K562 (cell line): ENCODE measurements around the gene CDHR2. TPM values are rescaled to one million over a fixed set of nuclear protein-coding genes. Genes with fewer than 3 reads are reported as not detected.

ENCODE experiments used
- ETS2 ChIP-seq: IDR thresholded peaks from 2 replicates; pipeline ENCODE4 v1.6.1; 2016; ENCODE audit warnings: borderline replicate concordance, missing genetic modification characterization, mild to moderate bottlenecking, moderate library complexity, missing compliant biosample characterization; ENCODE audit not compliant: poor library complexity, severe bottlenecking
- ETV1 ChIP-seq: fragments of 450-650 bp; conservative IDR thresholded peaks from 2 replicates; pipeline ENCODE4 v1.6.1; 2016; ENCODE audit warnings: missing genetic modification characterization, control low read depth, low read depth, missing compliant biosample characterization
- HOXB6 ChIP-seq: fragments of 250-450 bp; sonication (Bioruptor Pico); IDR thresholded peaks from 2 replicates; pipeline ENCODE4 v1.5.1; 2022; ENCODE audit warnings: mild to moderate bottlenecking, borderline replicate concordance
- IRF1 ChIP-seq: sonication (generic); formaldehyde crosslinking; IDR thresholded peaks from 2 replicates; pipeline ENCODE4 v1.8.0; 2022; ENCODE audit warnings: missing genetic modification reagents, mild to moderate bottlenecking, borderline replicate concordance
- KDM2B ChIP-seq: fragments of 250-450 bp; sonication (Bioruptor Pico); IDR thresholded peaks from 2 replicates; pipeline ENCODE4 v1.8.0; 2021; ENCODE audit warnings: mild to moderate bottlenecking, moderate library complexity
- L3MBTL2 ChIP-seq: fragments of 450-650 bp; IDR thresholded peaks from 2 replicates; pipeline ENCODE4 v1.6.1; 2016; ENCODE audit warnings: mild to moderate bottlenecking, moderate library complexity
- RAD51 ChIP-seq: fragments of 450-650 bp; IDR thresholded peaks from 2 replicates; pipeline ENCODE4 v1.7.1; 2016; ENCODE audit warnings: low read depth, mild to moderate bottlenecking, borderline replicate concordance
- RBBP5 ChIP-seq: fragments of 200-600 bp; sonication (generic); IDR thresholded peaks from 2 replicates; pipeline ENCODE4 v1.6.1; 2012; ENCODE audit warnings: borderline replicate concordance, mild to moderate bottlenecking, low read length, control low read depth, inconsistent platforms; ENCODE audit not compliant: insufficient read depth, poor library complexity, severe bottlenecking
- RFX7 ChIP-seq: fragments of 250-450 bp; sonication (Bioruptor Pico); IDR thresholded peaks from 2 replicates; pipeline ENCODE4 v1.5.1; 2021; ENCODE audit warnings: mild to moderate bottlenecking
- RNF219 ChIP-seq: fragments of 250-450 bp; sonication (Bioruptor Pico); IDR thresholded peaks from 2 replicates; pipeline ENCODE4 v1.5.0; 2022; ENCODE audit warnings: mild to moderate bottlenecking
- SRSF7 ChIP-seq: fragments of 200-400 bp; formaldehyde crosslinking; optimal IDR thresholded peaks from 2 replicates; pipeline ENCODE3; 2017; ENCODE audit warnings: mild to moderate bottlenecking, low read depth, low read length
- YY1 ChIP-seq, 3 experiments: IDR thresholded peaks; 2 replicates each; pipeline ENCODE4 v1.6.1; 2011; ENCODE audit warnings: low read length in 2 of 3, mild to moderate bottlenecking in 2 of 3, moderate library complexity in 2 of 3, borderline replicate concordance in 1 of 3, control low read depth in 1 of 3, low read depth in 1 of 3; ENCODE audit not compliant: insufficient read depth in 3 of 3, insufficient replicate concordance in 2 of 3, control insufficient read depth in 1 of 3, insufficient read length in 1 of 3; ENCODE audit errors: extremely low read depth in 1 of 3
- ZNF12 ChIP-seq: sonication (generic); formaldehyde crosslinking; IDR thresholded peaks from 2 replicates; pipeline ENCODE4 v1.4.0; 2020; ENCODE audit warnings: mild to moderate bottlenecking, missing genetic modification reagents
- ZNF23 ChIP-seq: fragments of 250-450 bp; sonication (Bioruptor Pico); IDR thresholded peaks from 2 replicates; pipeline ENCODE4 v1.4.0; 2020; ENCODE audit warnings: mild to moderate bottlenecking
- ZNF76 ChIP-seq: fragments of 250-450 bp; sonication (Bioruptor Pico); IDR thresholded peaks from 2 replicates; pipeline ENCODE4 v1.4.0; 2020; ENCODE audit warnings: mild to moderate bottlenecking, moderate library complexity, borderline replicate concordance
- polyA plus RNA-seq, 8 experiments: library from polyadenylated mRNA; depleted of rRNA in 4 of 8; stranded (reverse) in 5 of 8; unstranded in 3 of 8; fragments of >200 nt; fragmentation: Nextera tagmentation in 2 of 8; fragmentation: Illumina TruSeq in 1 of 8; extraction: Ambion mirVana in 2 of 8; extraction: Trizol in 1 of 8; gene quantifications; 2 replicates each; pipeline versions ENCODE4 v1.2.1 to v1.2.3, GENCODE V29; 2011 to 2014; ENCODE audit warnings: inconsistent platforms in 1 of 8, missing spikeins in 1 of 8
- total RNA-seq, 7 experiments: library from RNA; depleted of rRNA in 6 of 7; stranded (reverse); fragments of >200 nt in 6 of 7; fragmentation: Illumina TruSeq in 2 of 7; extraction: Trizol in 2 of 7; gene quantifications; 2 replicates each; pipeline versions ENCODE4 v1.2.1 to v1.2.3, GENCODE V29; 2011 to 2021; ENCODE audit warnings: low replicate concordance in 1 of 7
- TF ChIP-seq, protein P1 (sequence below): fragments of 250-450 bp; sonication (Bioruptor Pico); IDR thresholded peaks from 2 replicates; pipeline ENCODE4 v1.5.0; 2021; ENCODE audit warnings: mild to moderate bottlenecking, borderline replicate concordance
- TF ChIP-seq, protein P2 (sequence below): fragments of 250-450 bp; sonication (Bioruptor Pico); IDR thresholded peaks from 2 replicates; pipeline ENCODE4 v1.6.1; 2021; ENCODE audit warnings: mild to moderate bottlenecking

Gene CDHR2
- total and polyA plus RNA-seq, 9 of the 15 experiments (the other 6 are each of a cell fraction or from before 2014, with no cell fraction given), result 0.01 to 0.62 (median 0.09) TPM; not detected in 2

DNA sequence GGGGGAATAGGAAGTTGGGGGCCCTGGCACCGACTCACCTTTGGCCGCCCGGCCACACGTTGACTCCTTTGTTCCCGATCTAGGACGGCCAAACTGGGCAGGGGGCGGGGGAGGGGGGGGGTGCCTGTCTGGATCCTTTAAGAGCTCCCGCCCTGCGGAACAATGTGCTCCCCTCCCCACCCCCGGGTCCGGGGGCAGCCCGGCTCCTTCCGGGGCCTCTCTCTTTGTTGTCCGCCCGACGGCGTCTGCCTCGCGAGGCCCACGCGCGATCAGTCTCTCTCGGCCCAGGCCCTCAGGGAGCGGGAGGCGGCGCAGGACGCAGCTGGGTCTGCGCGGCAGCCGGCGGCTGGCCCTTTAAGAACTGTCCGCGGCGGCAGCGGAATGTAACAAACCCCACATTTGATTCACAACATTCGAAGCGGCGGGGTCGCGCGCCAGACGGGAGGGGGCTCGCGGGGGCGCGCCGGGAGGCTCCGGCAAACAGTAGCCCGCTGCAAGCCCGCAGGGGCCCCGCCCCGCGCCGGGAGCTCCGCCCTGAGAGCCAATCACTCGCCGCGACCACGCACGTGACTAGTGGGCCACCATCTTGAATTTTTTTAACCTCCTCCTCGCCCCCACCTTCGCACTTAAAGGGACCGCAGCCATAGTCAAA lies 12.1 kb upstream of the CDHR2 start, which contains the start of gene RNF44 (continued):
- TF ChIP-seq, protein P1, sequence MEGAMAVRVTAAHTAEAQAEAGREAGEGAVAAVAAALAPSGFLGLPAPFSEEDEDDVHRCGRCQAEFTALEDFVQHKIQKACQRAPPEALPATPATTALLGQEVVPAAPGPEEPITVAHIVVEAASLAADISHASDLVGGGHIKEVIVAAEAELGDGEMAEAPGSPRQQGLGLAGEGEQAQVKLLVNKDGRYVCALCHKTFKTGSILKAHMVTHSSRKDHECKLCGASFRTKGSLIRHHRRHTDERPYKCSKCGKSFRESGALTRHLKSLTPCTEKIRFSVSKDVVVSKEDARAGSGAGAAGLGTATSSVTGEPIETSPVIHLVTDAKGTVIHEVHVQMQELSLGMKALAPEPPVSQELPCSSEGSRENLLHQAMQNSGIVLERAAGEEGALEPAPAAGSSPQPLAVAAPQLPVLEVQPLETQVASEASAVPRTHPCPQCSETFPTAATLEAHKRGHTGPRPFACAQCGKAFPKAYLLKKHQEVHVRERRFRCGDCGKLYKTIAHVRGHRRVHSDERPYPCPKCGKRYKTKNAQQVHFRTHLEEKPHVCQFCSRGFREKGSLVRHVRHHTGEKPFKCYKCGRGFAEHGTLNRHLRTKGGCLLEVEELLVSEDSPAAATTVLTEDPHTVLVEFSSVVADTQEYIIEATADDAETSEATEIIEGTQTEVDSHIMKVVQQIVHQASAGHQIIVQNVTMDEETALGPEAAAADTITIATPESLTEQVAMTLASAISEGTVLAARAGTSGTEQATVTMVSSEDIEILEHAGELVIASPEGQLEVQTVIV, result no peak
- no peak for TF ChIP-seq ETS2 (tag)
- no peak for TF ChIP-seq KDM2B (CRISPR knock-in tag)
- peak; percentile 51; the same call in 1 of the 2 replicates for TF ChIP-seq L3MBTL2
- TF ChIP-seq RBBP5, result peak; percentile 64
- TF ChIP-seq ETV1 (tag), result 0 out of 2 replicates have a peak, but pooled peaks have one; percentile 4
- no peak for TF ChIP-seq ZNF12 (CRISPR knock-in tag)
- no peak for TF ChIP-seq IRF1 (CRISPR knock-in tag)
- no peak for TF ChIP-seq ZNF23 (CRISPR knock-in tag)
- TF ChIP-seq, protein P2, sequence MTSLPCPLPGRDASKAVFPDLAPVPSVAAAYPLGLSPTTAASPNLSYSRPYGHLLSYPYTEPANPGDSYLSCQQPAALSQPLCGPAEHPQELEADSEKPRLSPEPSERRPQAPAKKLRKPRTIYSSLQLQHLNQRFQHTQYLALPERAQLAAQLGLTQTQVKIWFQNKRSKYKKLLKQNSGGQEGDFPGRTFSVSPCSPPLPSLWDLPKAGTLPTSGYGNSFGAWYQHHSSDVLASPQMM (CRISPR knock-in tag), result no peak
- no peak for TF ChIP-seq RFX7 (CRISPR knock-in tag)
- TF ChIP-seq SRSF7, result no peak
- TF ChIP-seq RNF219, result no peak
- TF ChIP-seq ZNF76 (CRISPR knock-in tag), result no peak
- no peak for TF ChIP-seq HOXB6 (CRISPR knock-in tag)
- peak; percentile 89 for TF ChIP-seq RAD51
- TF ChIP-seq YY1 (IDR thresholded peaks at IDR 0.05; ENCODE audit: borderline replicate concordance in 1 of 3, control insufficient read depth in 1 of 3, extremely low read depth in 1 of 3, insufficient read depth in 3 of 3, insufficient read length in 1 of 3, insufficient replicate concordance in 2 of 3, low read depth in 1 of 3, low read length in 2 of 3), result peak; percentile 83 to 97 (median 95)
